Activated CD8-positive, alpha-beta T cell treated with anti-CD3 and anti-CD28 coated beads for 36 hours (primary cell): Measurements from ENCODE around the gene NAPA. TPM values are rescaled to one million over a fixed set of nuclear protein-coding genes. Genes with fewer than 3 reads are reported as not detected.

Source experiments
- ATAC-seq: fragments of 200-7000 bp; cut with Tn5 transposase; one replicate; pipeline ENCODE4 v1.10.0; 2021; ENCODE audit warnings: mild to moderate bottlenecking, moderate library complexity
- CTCF ChIA-PET: fragments of 350-600 bp; sonication (Branson Sonifier 250); formaldehyde crosslinking; loops from one replicate; lab custom pipeline; 2021; ENCODE audit warnings: antibody characterized with exemption; lab: Charles Lee
- POLR2A ChIA-PET: fragments of 350-600 bp; sonication (Branson Sonifier 250); formaldehyde crosslinking; loops from one replicate; lab custom pipeline; 2021; ENCODE audit warnings: antibody characterized with exemption; lab: Charles Lee
- DNase-seq: peaks from one replicate; pipeline ENCODE4 v3.0.0-alpha.2; 2020
- H3K27ac Mint-ChIP-seq: one replicate; pipeline ENCODE4 v1.8.0; 2021; ENCODE audit warnings: mild to moderate bottlenecking, mixed read lengths
- H3K27me3 Mint-ChIP-seq: one replicate; pipeline ENCODE4 v1.8.0; 2021; ENCODE audit warnings: mixed read lengths
- H3K36me3 Mint-ChIP-seq: one replicate; pipeline ENCODE4 v1.8.0; 2021; ENCODE audit warnings: low read depth, mixed read lengths
- H3K4me1 Mint-ChIP-seq: one replicate; pipeline ENCODE4 v1.8.0; 2021; ENCODE audit warnings: low read depth, mixed read lengths
- H3K4me3 Mint-ChIP-seq: one replicate; pipeline ENCODE4 v1.8.0; 2021; ENCODE audit warnings: mild to moderate bottlenecking, moderate library complexity, mixed read lengths
- H3K9me3 Mint-ChIP-seq: one replicate; pipeline ENCODE4 v1.8.0; 2021; ENCODE audit warnings: mixed read lengths
- CTCF ChIP-seq: fragments of 200-600 bp; IDR thresholded peaks from one replicate; pipeline ENCODE4 v1.8.0; 2022; ENCODE audit warnings: antibody characterized with exemption, mild to moderate bottlenecking
- intact Hi-C: fragments of 100-400 bp; cut with micrococcal nuclease; formaldehyde crosslinking; loops from one replicate; pipeline ENCODE4 v1.10.0; 2022
- total RNA-seq, 2 experiments: library from RNA; stranded (reverse); gene quantifications; one replicate each; pipeline ENCODE4 v1.2.3, GENCODE V29; 2021

NAPA gene
- total RNA-seq, 2 experiments from 2014 or later, result 43.9 to 47.2 TPM

- H3K27ac Mint-ChIP-seq, result no peak overlapping the region
- intact Hi-C loops, result no loop called here
- no peak overlapping the region for H3K4me3 Mint-ChIP-seq
- H3K9me3 Mint-ChIP-seq, result no peaks in the 10 kb centered on the region
- ChIA-PET POLR2A (interaction anchor here (1.2 kb wide), 1 partner anchor 24 kb away, joined by 4 read pairs; no protein-coding TSS in a partner anchor), CTCF (interaction anchor here (1.0 to 1.2 kb wide), 2 partner anchors 24 to 103 kb away, joined by 4 to 5 read pairs; partner anchors contain the start of gene NAPA)
- H3K4me1 Mint-ChIP-seq, result peaks cover 19% of the 10 kb centered on the region
- peak; percentile 30 for DNase-seq
- ATAC-seq, result peak; percentile 27
- TF ChIP-seq CTCF, result no peak
- peaks cover 3% of the 10 kb centered on the region for H3K27me3 Mint-ChIP-seq
- H3K36me3 Mint-ChIP-seq, result no peaks in the 10 kb centered on the region
Observed at GRCh38 chr19:47539747-47540311, 25.0 kb upstream of the NAPA start.

GRCh38 chr19:47538812-47539211 lies 23.9 kb upstream of the NAPA start:
- H3K9me3 Mint-ChIP-seq, result no peaks in the 10 kb centered on the region
- H3K27ac Mint-ChIP-seq, result no peak overlapping the region
- H3K4me3 Mint-ChIP-seq, result no peak overlapping the region
- peaks cover 19% of the 10 kb centered on the region for H3K4me1 Mint-ChIP-seq
- CTCF ChIA-PET, result interaction anchor here (1.0 to 1.2 kb wide), 2 partner anchors 23 to 102 kb away, joined by 4 to 5 read pairs; partner anchors contain the start of gene NAPA
- DNase-seq (no peak), ATAC-seq (no peak)
- H3K36me3 Mint-ChIP-seq, result no peaks in the 10 kb centered on the region
- no peaks in the 10 kb centered on the region for H3K27me3 Mint-ChIP-seq
- no peak for TF ChIP-seq CTCF
- POLR2A ChIA-PET, result no interaction called here
- intact Hi-C loops, result no loop called here

DNA sequence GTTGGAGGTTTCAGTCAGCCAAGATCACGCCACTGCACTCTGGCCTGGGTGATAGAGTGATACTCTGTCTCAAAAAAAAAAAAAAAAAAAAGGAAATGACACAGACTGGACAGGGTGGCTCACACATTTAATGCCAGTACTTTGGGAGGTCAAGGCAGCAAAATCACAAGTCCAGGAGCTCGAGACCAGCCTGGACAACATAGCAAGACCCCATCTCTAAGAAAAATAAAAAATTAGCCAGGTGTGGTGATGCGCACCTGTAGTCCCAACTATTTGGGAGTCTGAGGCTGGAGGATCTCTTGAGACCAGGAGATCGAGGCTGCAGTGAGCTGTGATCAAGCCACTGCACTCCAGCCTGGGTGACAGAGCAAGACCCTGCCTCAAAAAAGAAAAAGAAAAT lies 22.6 kb upstream of the NAPA start:
- H3K27ac Mint-ChIP-seq, result no peak overlapping the region
- H3K4me1 Mint-ChIP-seq, result peaks cover 19% of the 10 kb centered on the region
- ATAC-seq (no peak), DNase-seq (no peak)
- POLR2A ChIA-PET, result interaction anchor here (1.1 kb wide), 1 partner anchor 15 kb away, joined by 3 read pairs; no protein-coding TSS in a partner anchor
- H3K4me3 Mint-ChIP-seq, result no peak overlapping the region
- intact Hi-C loops, result no loop called here
- no peak for TF ChIP-seq CTCF
- H3K36me3 Mint-ChIP-seq, result no peaks in the 10 kb centered on the region
- H3K9me3 Mint-ChIP-seq, result no peaks in the 10 kb centered on the region
- CTCF ChIA-PET, result interaction anchor here (1.0 kb wide), 1 partner anchor 22 kb away, joined by 3 read pairs; the partner anchor contains the start of gene NAPA
- H3K27me3 Mint-ChIP-seq, result no peaks in the 10 kb centered on the region

GRCh38 chr19:47534628-47535027 lies 19.8 kb upstream of the NAPA start:
- TF ChIP-seq CTCF, result no peak
- intact Hi-C loops, result no loop called here
- Mint-ChIP-seq H3K27ac (no peak overlapping the region), H3K9me3 (no peaks in the 10 kb centered on the region), H3K27me3 (no peaks in the 10 kb centered on the region), H3K4me3 (no peak overlapping the region), H3K36me3 (no peaks in the 10 kb centered on the region), H3K4me1 (peaks cover under 1% of the 10 kb centered on the region)
- ChIA-PET POLR2A (no interaction called here), CTCF (interaction anchor here (1.2 to 1.3 kb wide), 2 partner anchors 13 to 16 kb away, joined by 3 to 4 read pairs; no protein-coding TSS in a partner anchor)
- ATAC-seq (no peak), DNase-seq (no peak)
